ENCODE measurements around the gene ATAD3B. TPM values are rescaled to one million over a fixed set of nuclear protein-coding genes. Genes with fewer than 3 reads are reported as not detected.
"Not testable (repeated sequence)": the region's sequence is repeated elsewhere in the genome, so short reads cannot be mapped to it uniquely, and the experiment has no call there.

The ATAD3B gene
- total RNA-seq, 2 donors from 2014 or later: 56.6 to 126 TPM

- ATAC-seq (no peak), DNase-seq (ENCODE audit: low spot score) (no peak)
- Mint-ChIP-seq H3K9me3 (peaks cover 5% of the 10 kb centered on the region), H3K4me3 (no peak overlapping the region), H3K27ac (no peak overlapping the region), H3K4me1 (ENCODE audit: low read depth in 2 of 2) (no peaks in the 10 kb centered on the region), H3K36me3 (peaks cover 6% of the 10 kb centered on the region), H3K27me3 (no peaks in the 10 kb centered on the region)
Observed at GRCh38 chr1:1528301-1529267, 57.0 kb downstream of the ATAD3B start.

GRCh38 chr1:1529321-1529720 lies 57.8 kb downstream of the ATAD3B start:
- H3K36me3 Mint-ChIP-seq: peaks cover 6% of the 10 kb centered on the region

GRCh38 chr1:1529936-1530335 lies 58.4 kb downstream of the ATAD3B start:
- peaks cover 5% of the 10 kb centered on the region for H3K9me3 Mint-ChIP-seq
- no peak overlapping the region for H3K4me3 Mint-ChIP-seq
- H3K36me3 Mint-ChIP-seq: peaks cover 6% of the 10 kb centered on the region
- H3K4me1 Mint-ChIP-seq (ENCODE audit: low read depth in 2 of 2): no peaks in the 10 kb centered on the region
- H3K27ac Mint-ChIP-seq: no peak overlapping the region
- ATAC-seq (no peak), DNase-seq (ENCODE audit: low spot score) (no peak)
- no peaks in the 10 kb centered on the region for H3K27me3 Mint-ChIP-seq

More at GRCh38 chr1:1529321-1529720, 57.8 kb downstream of the ATAD3B start:
- no peaks in the 10 kb centered on the region for H3K27me3 Mint-ChIP-seq
- DNase-seq (ENCODE audit: low spot score) (no peak), ATAC-seq (no peak)
- H3K27ac Mint-ChIP-seq: no peak overlapping the region
- no peaks in the 10 kb centered on the region for H3K4me1 Mint-ChIP-seq (ENCODE audit: low read depth in 2 of 2)
- peaks cover 5% of the 10 kb centered on the region for H3K9me3 Mint-ChIP-seq
- no peak overlapping the region for H3K4me3 Mint-ChIP-seq

GRCh38 chr1:1531947-1532346 lies 60.4 kb downstream of the ATAD3B start:
- Mint-ChIP-seq H3K27ac (no peak overlapping the region), H3K4me1 (ENCODE audit: low read depth in 2 of 2) (no peaks in the 10 kb centered on the region), H3K9me3 (peaks cover 5% of the 10 kb centered on the region), H3K27me3 (no peaks in the 10 kb centered on the region), H3K36me3 (peaks cover 6% of the 10 kb centered on the region), H3K4me3 (no peak overlapping the region)
- ATAC-seq: no peak
- DNase-seq (ENCODE audit: low spot score): no peak

DNA sequence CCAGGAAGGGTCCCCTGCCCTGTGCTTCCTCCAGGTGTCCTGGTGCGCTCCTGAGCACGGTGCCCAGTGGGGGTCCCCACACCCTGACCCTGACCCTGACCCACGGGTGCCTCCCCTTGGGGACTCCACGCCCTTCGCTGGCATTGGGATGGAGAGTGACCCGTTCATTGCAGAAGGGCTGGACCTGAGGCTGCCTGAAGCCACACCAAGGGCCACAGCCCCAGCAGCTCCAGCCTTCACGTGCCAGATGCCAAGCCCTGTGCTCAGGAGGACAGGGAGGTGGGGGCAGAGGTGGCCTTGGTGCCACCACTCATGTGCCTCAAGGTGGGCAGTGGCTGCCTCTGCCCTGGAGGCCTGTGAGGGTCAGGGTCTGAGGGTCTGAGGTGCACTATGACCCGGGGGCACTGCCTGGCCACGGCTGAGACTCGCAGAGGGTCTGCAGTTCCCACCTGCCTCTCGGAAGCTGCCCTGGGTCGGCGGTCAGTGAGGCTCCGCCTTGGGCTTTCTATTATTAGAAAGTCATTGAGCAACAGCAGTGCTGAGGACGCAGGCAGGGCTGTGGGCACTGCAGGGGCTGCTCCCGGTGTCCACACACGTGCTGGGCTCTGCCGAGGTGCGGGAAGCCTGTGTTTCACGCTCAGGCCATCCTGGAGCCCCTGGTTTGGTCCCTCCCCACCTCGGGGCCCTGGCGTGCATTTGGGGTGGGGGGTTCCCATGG lies 61.8 kb downstream of the ATAD3B start:
- H3K9me3 Mint-ChIP-seq; DNase-seq (ENCODE audit: low spot score); H3K27ac Mint-ChIP-seq; ATAC-seq; H3K4me1 Mint-ChIP-seq (ENCODE audit: low read depth in 2 of 2); H3K27me3 Mint-ChIP-seq; H3K36me3 Mint-ChIP-seq; H3K4me3 Mint-ChIP-seq: not testable (repeated sequence)

GRCh38 chr1:1533894-1534291 lies 62.3 kb downstream of the ATAD3B start:
- H3K4me3 Mint-ChIP-seq; ATAC-seq; H3K27ac Mint-ChIP-seq; H3K4me1 Mint-ChIP-seq (ENCODE audit: low read depth in 2 of 2); H3K36me3 Mint-ChIP-seq; DNase-seq (ENCODE audit: low spot score); H3K27me3 Mint-ChIP-seq; H3K9me3 Mint-ChIP-seq: not testable (repeated sequence)

GRCh38 chr1:1534401-1535154 lies 63.0 kb downstream of the ATAD3B start:
- H3K36me3 Mint-ChIP-seq: peaks cover 6% of the 10 kb centered on the region
- peaks cover 5% of the 10 kb centered on the region for H3K9me3 Mint-ChIP-seq
- no peak overlapping the region for H3K27ac Mint-ChIP-seq
- no peak overlapping the region for H3K4me3 Mint-ChIP-seq
- DNase-seq (ENCODE audit: low spot score) (no peak), ATAC-seq (no peak)
- no peaks in the 10 kb centered on the region for H3K4me1 Mint-ChIP-seq (ENCODE audit: low read depth in 2 of 2)
- H3K27me3 Mint-ChIP-seq: no peaks in the 10 kb centered on the region

DNA sequence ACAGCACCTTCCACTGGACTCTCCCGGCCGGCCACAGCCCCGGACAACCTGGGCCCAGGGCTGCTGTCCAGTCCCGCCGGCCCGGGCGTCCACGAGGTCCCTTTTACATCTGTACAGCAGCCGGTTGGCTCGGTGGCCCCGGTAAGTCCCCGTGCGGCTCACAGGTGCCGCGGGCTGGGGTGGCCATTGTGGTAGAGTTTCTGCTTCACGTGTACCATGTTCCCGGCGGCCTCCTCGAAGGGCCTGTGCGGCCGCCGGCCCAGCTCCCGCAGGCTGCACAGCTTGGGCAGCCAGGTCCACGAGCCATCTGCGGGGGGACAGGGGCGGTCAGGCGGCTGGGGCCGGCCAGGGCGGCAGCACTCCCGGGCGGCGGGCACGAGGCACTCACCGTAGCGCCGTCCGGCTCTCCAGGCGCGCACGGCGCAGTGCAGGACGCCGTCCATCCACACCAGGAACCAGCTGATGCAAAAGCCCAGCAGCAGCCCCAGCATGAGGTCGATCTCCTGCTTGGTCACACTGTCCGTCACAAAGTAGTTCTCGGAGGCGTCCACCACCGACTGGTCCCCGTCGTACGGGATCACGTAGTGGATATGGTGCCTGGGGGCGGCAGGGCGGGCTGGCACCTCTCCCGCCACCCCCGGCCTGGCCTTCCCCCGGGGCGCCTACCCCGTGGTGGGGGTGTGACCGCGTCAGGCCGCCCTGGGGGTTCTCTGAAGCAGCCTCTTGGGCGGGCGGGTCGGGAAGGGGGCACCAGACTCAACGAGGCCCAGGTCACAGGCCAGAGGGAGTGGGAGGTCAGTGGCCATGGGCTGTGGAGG lies 63.8 kb downstream of the ATAD3B start:
- H3K4me3 Mint-ChIP-seq: no peak overlapping the region
- ATAC-seq: no peak
- no peaks in the 10 kb centered on the region for H3K27me3 Mint-ChIP-seq
- no peak overlapping the region for H3K27ac Mint-ChIP-seq
- no peak for DNase-seq (ENCODE audit: low spot score)
- peaks cover 5% of the 10 kb centered on the region for H3K9me3 Mint-ChIP-seq
- H3K36me3 Mint-ChIP-seq: peaks cover 6% of the 10 kb centered on the region
- no peaks in the 10 kb centered on the region for H3K4me1 Mint-ChIP-seq (ENCODE audit: low read depth in 2 of 2)

DNA sequence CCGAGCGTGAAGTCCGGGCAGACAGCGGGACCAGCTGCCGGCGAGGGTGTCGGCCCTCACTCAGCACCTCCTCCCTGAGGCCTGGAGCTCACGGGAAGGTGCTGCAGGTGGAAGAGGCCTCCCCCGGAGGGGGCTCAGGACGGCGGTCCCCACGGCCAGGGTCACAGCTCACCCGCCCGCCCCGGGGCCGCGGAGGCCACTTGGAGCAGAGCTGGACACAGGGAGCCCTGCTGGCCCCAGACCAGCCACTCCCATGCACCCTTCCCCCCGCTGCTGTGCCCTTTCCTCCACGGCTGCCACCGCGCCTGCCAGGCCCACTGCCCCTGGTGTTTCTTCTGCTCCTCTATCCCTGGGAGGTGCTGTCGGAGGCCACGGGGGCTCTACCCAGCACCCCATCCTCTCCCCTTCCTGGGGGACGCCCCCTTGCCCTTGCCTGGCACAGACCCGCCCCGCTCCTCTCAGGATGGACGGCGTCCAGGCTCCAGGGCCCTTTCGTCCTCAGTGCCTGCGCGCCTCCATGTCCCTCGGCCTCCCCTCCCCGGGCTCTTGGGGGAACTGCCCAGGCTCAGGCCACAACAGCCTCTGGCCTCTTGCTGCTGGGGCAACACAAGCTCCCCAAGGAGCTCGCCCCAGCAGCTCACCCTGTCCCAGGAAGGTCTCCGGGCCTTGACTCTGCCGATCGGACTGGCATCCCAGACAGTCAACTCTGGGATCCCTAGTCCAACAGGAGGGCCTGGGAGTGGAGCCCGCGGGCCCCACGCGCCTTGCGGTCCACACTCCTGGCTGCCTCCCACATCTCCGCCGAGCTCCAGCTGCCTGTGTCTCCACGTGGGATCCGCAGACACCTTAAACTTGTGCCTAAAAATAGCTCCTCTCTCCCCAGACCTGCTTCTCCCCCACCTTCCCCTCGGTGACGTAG lies 64.7 kb downstream of the ATAD3B start:
- peaks cover 6% of the 10 kb centered on the region for H3K36me3 Mint-ChIP-seq
- no peak overlapping the region for H3K27ac Mint-ChIP-seq
- no peaks in the 10 kb centered on the region for H3K27me3 Mint-ChIP-seq

DNA sequence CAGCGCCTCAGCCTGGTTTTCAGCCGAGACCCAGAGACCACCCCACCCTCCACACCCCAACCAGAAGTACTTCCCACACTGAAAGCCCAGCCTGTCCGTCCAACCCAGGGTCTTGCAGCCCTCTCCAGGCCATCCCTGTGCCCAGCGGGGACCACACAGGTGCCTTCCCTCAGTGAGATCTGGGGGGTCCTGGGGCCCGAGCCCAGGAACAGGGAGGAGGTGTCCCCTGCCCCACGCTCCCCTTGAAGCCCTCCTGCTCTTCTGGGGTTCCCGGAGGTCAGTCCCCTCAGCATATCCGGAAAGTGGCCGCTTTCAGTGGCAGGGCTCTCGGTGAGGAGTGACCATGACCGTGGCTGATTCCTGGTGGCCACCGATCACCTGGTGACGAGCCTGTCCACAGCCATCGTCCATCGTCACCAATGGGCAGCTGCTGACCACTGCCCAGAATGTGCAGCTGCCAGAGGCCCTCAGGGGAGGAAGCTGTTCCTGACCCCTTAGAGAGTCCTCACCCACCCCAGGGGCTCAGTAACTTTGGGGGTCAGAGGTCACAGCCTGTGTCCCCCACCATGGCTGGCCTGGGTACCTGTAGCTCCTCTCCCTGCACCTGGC lies 65.5 kb downstream of the ATAD3B start:
- DNase-seq (ENCODE audit: low spot score) (no peak), ATAC-seq (no peak)
- no peaks in the 10 kb centered on the region for H3K27me3 Mint-ChIP-seq
- H3K27ac Mint-ChIP-seq: no peak overlapping the region
- peaks cover 3% of the 10 kb centered on the region for H3K36me3 Mint-ChIP-seq
- no peaks in the 10 kb centered on the region for H3K4me1 Mint-ChIP-seq (ENCODE audit: low read depth in 2 of 2)
- no peak overlapping the region for H3K4me3 Mint-ChIP-seq
- peaks cover 2% of the 10 kb centered on the region for H3K9me3 Mint-ChIP-seq

More for the DNA sequence above, 64.7 kb downstream of the ATAD3B start:
- Mint-ChIP-seq H3K4me1 (ENCODE audit: low read depth in 2 of 2) (no peaks in the 10 kb centered on the region), H3K4me3 (no peak overlapping the region), H3K9me3 (peaks cover 5% of the 10 kb centered on the region)
- ATAC-seq (no peak), DNase-seq (ENCODE audit: low spot score) (no peak)

DNA sequence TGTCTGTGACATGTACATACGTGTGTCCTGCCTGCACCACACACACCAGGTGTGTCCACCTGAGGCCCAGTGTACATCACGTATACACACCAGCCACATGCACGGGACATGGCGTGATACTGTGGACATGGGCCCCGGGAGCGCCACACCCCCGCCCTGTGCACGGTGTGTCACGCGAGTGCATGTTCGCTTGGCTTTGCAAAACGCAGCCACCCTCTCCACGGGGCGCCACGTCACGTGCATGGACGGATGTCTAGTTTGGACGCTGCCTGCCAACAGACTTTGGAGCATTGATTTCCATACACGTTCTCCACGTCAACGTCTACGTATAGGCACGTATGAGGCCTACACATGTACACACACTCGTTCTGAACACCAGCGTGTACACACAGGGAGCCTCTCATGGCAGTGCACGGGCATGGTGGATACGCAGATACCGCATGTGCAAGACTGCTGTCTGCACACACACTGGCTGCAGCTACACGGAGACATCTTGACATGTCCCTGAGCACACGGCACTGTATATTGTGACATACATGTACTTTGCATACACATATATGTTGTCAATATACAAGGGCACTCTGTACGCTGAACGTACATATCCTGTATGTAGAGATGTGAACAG lies 66.2 kb downstream of the ATAD3B start:
- no peaks in the 10 kb centered on the region for H3K9me3 Mint-ChIP-seq
- ATAC-seq: no peak
- H3K27ac Mint-ChIP-seq: no peak overlapping the region
- no peak for DNase-seq (ENCODE audit: low spot score)
- no peaks in the 10 kb centered on the region for H3K4me1 Mint-ChIP-seq (ENCODE audit: low read depth in 2 of 2)
- H3K36me3 Mint-ChIP-seq: no peaks in the 10 kb centered on the region
- no peak overlapping the region for H3K4me3 Mint-ChIP-seq
- H3K27me3 Mint-ChIP-seq: no peaks in the 10 kb centered on the region

GRCh38 chr1:1538334-1538733 lies 66.8 kb downstream of the ATAD3B start:
- Mint-ChIP-seq H3K27me3 (no peaks in the 10 kb centered on the region), H3K9me3 (no peaks in the 10 kb centered on the region), H3K36me3 (no peaks in the 10 kb centered on the region), H3K27ac (no peak overlapping the region), H3K4me3 (no peak overlapping the region), H3K4me1 (ENCODE audit: low read depth in 2 of 2) (no peaks in the 10 kb centered on the region)
- no peak for ATAC-seq
- DNase-seq (ENCODE audit: low spot score): no peak

Measured in natural killer cell treated with Interleukin-12 subunit alpha and Interleukin-12 subunit beta and Interleukin-15 and Interleukin-18, amount 100 ng/mL, for 72 hours (primary cell).